Measurements from ENCODE around the gene C17orf78. TPM values are rescaled to one million over a fixed set of nuclear protein-coding genes. Genes with fewer than 3 reads are reported as not detected.

Gene C17orf78
- total RNA-seq, 1 experiment from 2014 or later = not detected

DNA sequence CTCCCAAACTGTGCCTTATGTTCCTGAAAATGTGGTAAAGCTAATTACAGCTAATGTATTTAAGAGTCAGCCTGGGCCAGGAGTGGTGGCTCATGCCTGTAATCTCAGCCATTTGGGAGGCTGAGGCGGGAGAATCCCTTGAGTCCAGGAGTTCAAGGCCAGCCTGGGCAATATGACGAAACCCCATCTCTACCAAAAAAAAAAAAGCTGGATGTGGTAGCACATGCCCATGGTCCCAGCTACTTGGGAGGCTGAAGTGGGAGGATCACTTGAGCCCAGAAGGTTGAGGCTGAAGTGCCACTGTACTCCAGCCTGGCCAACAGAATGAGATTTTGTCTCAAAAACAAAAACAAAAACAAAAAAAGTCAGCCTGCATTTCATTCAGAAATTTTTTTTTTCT lies 33.2 kb upstream of the C17orf78 start:
- Histone ChIP-seq H3K36me3 (ENCODE audit: control insufficient read depth in 1 of 2, insufficient read depth in 2 of 2, low read length in 2 of 2) (peaks cover 0 to 4% of the 10 kb centered on the region in 2 experiments; a peak in 1 of 4 replicates), H3K4me1 (ENCODE audit: control insufficient read depth in 1 of 2, insufficient read depth in 2 of 2, low read length in 2 of 2) (peaks cover 0 to 4% of the 10 kb centered on the region in 2 experiments; a peak in 1 of 4 replicates)
- CTCF ChIA-PET = interaction anchor here (1.4 kb wide), 1 partner anchor 31 kb away, joined by 3 read pairs; no protein-coding TSS in a partner anchor

More for the DNA sequence above, 33.2 kb upstream of the C17orf78 start:
- Histone ChIP-seq H3K4me2 (ENCODE audit: low read length) (no peak overlapping the region), H3K9me3 (ENCODE audit: control insufficient read depth in 1 of 2, insufficient read depth in 1 of 2, low read depth in 1 of 2, low read length in 2 of 2) (no peaks in the 10 kb centered on the region), H3K4me3 (replicated peaks in 1 of 2; ENCODE audit: low read depth in 1 of 2, low read length in 2 of 2) (no peak overlapping the region), H4K20me1 (ENCODE audit: insufficient read depth) (peaks cover 16% of the 10 kb centered on the region), H3K27me3 (ENCODE audit: insufficient read depth, low read length) (no peaks in the 10 kb centered on the region), H3K9ac (ENCODE audit: low read length) (no peak overlapping the region), H2AFZ (ENCODE audit: low read depth, low read length, poor library complexity, severe bottlenecking) (no peak overlapping the region), H3K79me2 (ENCODE audit: insufficient read depth, low read length) (peaks cover 96% of the 10 kb centered on the region), H3K9me2 (ENCODE audit: insufficient read depth) (no peaks in the 10 kb centered on the region), H3K27ac (ENCODE audit: low read depth, low read length) (no peak overlapping the region)
- BruUV-seq (replicated peaks) = no TSS peak
- RAD21 ChIA-PET (ENCODE audit: low non-redundant PET in 1 of 2, low total read pairs in 2 of 2, uncharacterized antibody in 2 of 2, unreplicated experiment in 2 of 2) = no interaction called here
- DNase-seq (ENCODE audit: low read depth, low spot score) (no peak), ATAC-seq (no peak)
- no peak for TF ChIP-seq SP1 (IDR thresholded peaks at IDR 0.05; ENCODE audit: low read depth)
- no peak for TF ChIP-seq ZFX (IDR thresholded peaks at IDR 0.05)
- TF ChIP-seq, protein P1, sequence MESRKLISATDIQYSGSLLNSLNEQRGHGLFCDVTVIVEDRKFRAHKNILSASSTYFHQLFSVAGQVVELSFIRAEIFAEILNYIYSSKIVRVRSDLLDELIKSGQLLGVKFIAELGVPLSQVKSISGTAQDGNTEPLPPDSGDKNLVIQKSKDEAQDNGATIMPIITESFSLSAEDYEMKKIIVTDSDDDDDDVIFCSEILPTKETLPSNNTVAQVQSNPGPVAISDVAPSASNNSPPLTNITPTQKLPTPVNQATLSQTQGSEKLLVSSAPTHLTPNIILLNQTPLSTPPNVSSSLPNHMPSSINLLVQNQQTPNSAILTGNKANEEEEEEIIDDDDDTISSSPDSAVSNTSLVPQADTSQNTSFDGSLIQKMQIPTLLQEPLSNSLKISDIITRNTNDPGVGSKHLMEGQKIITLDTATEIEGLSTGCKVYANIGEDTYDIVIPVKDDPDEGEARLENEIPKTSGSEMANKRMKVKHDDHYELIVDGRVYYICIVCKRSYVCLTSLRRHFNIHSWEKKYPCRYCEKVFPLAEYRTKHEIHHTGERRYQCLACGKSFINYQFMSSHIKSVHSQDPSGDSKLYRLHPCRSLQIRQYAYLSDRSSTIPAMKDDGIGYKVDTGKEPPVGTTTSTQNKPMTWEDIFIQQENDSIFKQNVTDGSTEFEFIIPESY (IDR thresholded peaks at IDR 0.05; ENCODE audit: extremely low read depth, insufficient replicate concordance, low read length) = no peak
- TF ChIP-seq CEBPB (IDR thresholded peaks at IDR 0.05; ENCODE audit: low read depth) = no peak
- TF ChIP-seq, protein P2, sequence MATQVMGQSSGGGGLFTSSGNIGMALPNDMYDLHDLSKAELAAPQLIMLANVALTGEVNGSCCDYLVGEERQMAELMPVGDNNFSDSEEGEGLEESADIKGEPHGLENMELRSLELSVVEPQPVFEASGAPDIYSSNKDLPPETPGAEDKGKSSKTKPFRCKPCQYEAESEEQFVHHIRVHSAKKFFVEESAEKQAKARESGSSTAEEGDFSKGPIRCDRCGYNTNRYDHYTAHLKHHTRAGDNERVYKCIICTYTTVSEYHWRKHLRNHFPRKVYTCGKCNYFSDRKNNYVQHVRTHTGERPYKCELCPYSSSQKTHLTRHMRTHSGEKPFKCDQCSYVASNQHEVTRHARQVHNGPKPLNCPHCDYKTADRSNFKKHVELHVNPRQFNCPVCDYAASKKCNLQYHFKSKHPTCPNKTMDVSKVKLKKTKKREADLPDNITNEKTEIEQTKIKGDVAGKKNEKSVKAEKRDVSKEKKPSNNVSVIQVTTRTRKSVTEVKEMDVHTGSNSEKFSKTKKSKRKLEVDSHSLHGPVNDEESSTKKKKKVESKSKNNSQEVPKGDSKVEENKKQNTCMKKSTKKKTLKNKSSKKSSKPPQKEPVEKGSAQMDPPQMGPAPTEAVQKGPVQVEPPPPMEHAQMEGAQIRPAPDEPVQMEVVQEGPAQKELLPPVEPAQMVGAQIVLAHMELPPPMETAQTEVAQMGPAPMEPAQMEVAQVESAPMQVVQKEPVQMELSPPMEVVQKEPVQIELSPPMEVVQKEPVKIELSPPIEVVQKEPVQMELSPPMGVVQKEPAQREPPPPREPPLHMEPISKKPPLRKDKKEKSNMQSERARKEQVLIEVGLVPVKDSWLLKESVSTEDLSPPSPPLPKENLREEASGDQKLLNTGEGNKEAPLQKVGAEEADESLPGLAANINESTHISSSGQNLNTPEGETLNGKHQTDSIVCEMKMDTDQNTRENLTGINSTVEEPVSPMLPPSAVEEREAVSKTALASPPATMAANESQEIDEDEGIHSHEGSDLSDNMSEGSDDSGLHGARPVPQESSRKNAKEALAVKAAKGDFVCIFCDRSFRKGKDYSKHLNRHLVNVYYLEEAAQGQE (IDR thresholded peaks at IDR 0.05; ENCODE audit: low read depth) = no peak
- no peak for TF ChIP-seq YY1 (IDR thresholded peaks at IDR 0.05; ENCODE audit: extremely low read depth, insufficient replicate concordance, low read depth, low read length)
- TF ChIP-seq, protein P3, sequence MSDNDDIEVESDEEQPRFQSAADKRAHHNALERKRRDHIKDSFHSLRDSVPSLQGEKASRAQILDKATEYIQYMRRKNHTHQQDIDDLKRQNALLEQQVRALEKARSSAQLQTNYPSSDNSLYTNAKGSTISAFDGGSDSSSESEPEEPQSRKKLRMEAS (IDR thresholded peaks at IDR 0.05) = no peak
- no peak for TF ChIP-seq CTCF (IDR thresholded peaks at IDR 0.05 in 2 of 3, conservative IDR thresholded peaks at IDR 0.05 in 1 of 3; ENCODE audit: borderline replicate concordance in 1 of 3, insufficient read depth in 1 of 3, low read depth in 2 of 3, low read length in 2 of 3)
- TF ChIP-seq EZH2 (IDR thresholded peaks at IDR 0.05) = no peak
- TF ChIP-seq EZH2phosphoT487 (IDR thresholded peaks at IDR 0.05; ENCODE audit: borderline replicate concordance) = no peak
- TF ChIP-seq ATF3 (IDR thresholded peaks at IDR 0.05) = no peak
- no peak for TF ChIP-seq FOSL1 (IDR thresholded peaks at IDR 0.05; ENCODE audit: low read depth)
- no peak for TF ChIP-seq CBX3 (IDR thresholded peaks at IDR 0.05; ENCODE audit: low read depth)
- TF ChIP-seq SIN3A (IDR thresholded peaks at IDR 0.05; ENCODE audit: low read depth) = no peak
- intact Hi-C loops (cut with micrococcal nuclease) = no loop called here
- POLR2A ChIA-PET = no interaction called here

All from HCT116 (cell line).